ENCODE measurements around the gene CXCL16. TPM values are rescaled to one million over a fixed set of nuclear protein-coding genes. Genes with fewer than 3 reads are reported as not detected.

The CXCL16 gene
- total and polyA plus RNA-seq, 2 of the 13 experiments (the other 11 are each of a cell fraction or from before 2014, with no cell fraction given): 9.4 to 101 TPM

GRCh38 chr17:4788807-4789700, 49.3 kb upstream of the CXCL16 start, which contains the start of gene GLTPD2 (continued):
- TF ChIP-seq, protein P1, sequence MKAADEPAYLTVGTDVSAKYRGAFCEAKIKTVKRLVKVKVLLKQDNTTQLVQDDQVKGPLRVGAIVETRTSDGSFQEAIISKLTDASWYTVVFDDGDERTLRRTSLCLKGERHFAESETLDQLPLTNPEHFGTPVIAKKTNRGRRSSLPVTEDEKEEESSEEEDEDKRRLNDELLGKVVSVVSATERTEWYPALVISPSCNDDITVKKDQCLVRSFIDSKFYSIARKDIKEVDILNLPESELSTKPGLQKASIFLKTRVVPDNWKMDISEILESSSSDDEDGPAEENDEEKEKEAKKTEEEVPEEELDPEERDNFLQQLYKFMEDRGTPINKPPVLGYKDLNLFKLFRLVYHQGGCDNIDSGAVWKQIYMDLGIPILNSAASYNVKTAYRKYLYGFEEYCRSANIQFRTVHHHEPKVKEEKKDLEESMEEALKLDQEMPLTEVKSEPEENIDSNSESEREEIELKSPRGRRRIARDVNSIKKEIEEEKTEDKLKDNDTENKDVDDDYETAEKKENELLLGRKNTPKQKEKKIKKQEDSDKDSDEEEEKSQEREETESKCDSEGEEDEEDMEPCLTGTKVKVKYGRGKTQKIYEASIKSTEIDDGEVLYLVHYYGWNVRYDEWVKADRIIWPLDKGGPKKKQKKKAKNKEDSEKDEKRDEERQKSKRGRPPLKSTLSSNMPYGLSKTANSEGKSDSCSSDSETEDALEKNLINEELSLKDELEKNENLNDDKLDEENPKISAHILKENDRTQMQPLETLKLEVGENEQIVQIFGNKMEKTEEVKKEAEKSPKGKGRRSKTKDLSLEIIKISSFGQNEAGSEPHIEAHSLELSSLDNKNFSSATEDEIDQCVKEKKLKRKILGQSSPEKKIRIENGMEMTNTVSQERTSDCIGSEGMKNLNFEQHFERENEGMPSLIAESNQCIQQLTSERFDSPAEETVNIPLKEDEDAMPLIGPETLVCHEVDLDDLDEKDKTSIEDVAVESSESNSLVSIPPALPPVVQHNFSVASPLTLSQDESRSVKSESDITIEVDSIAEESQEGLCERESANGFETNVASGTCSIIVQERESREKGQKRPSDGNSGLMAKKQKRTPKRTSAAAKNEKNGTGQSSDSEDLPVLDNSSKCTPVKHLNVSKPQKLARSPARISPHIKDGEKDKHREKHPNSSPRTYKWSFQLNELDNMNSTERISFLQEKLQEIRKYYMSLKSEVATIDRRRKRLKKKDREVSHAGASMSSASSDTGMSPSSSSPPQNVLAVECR (CRISPR knock-in tag; IDR thresholded peaks at IDR 0.05; ENCODE audit: borderline replicate concordance): no peak; the same call in 1 of the 2 replicates
- TF ChIP-seq ZNF12 (CRISPR knock-in tag; IDR thresholded peaks at IDR 0.05): no peak; the same call in 1 of the 2 replicates
- peak; percentile 68 for TF ChIP-seq YY1 (IDR thresholded peaks at IDR 0.05; ENCODE audit: insufficient read depth, insufficient replicate concordance, low read depth, low read length)
- TF ChIP-seq NFE2L2 (IDR thresholded peaks at IDR 0.05; ENCODE audit: low read length): no peak
- TF ChIP-seq ZNF331 (CRISPR knock-in tag; IDR thresholded peaks at IDR 0.05): 0 out of 2 replicates have a peak, but pooled peaks have one; percentile 48
- no peak for TF ChIP-seq SMARCC2 (IDR thresholded peaks at IDR 0.05)
- TF ChIP-seq JDP2 (CRISPR knock-in tag; IDR thresholded peaks at IDR 0.05; ENCODE audit: borderline replicate concordance): no peak
- TF ChIP-seq MIER3 (CRISPR knock-in tag; IDR thresholded peaks at IDR 0.05; ENCODE audit: borderline replicate concordance): 0 out of 2 replicates have a peak, but pooled peaks have one; percentile 35
- no peak for TF ChIP-seq ZNF33B (CRISPR knock-in tag; IDR thresholded peaks at IDR 0.05)
- TF ChIP-seq, protein P2, sequence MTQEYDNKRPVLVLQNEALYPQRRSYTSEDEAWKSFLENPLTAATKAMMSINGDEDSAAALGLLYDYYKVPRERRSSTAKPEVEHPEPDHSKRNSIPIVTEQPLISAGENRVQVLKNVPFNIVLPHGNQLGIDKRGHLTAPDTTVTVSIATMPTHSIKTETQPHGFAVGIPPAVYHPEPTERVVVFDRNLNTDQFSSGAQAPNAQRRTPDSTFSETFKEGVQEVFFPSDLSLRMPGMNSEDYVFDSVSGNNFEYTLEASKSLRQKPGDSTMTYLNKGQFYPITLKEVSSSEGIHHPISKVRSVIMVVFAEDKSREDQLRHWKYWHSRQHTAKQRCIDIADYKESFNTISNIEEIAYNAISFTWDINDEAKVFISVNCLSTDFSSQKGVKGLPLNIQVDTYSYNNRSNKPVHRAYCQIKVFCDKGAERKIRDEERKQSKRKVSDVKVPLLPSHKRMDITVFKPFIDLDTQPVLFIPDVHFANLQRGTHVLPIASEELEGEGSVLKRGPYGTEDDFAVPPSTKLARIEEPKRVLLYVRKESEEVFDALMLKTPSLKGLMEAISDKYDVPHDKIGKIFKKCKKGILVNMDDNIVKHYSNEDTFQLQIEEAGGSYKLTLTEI (CRISPR knock-in tag; conservative IDR thresholded peaks at IDR 0.05): no peak
- TF ChIP-seq ZNF557 (CRISPR knock-in tag; IDR thresholded peaks at IDR 0.05): peak; percentile 45; the same call in 1 of the 2 replicates
- TF ChIP-seq NR2F6 (IDR thresholded peaks at IDR 0.05): peak; percentile 85
- TF ChIP-seq NR2F6 (CRISPR knock-in tag; IDR thresholded peaks at IDR 0.05): peak; percentile 82
- TF ChIP-seq ZSCAN21 (CRISPR knock-in tag; IDR thresholded peaks at IDR 0.05; ENCODE audit: borderline replicate concordance): no peak
- TF ChIP-seq CC2D1A (CRISPR knock-in tag; IDR thresholded peaks at IDR 0.05): no peak
- TF ChIP-seq ZNF75D (CRISPR knock-in tag; IDR thresholded peaks at IDR 0.05; ENCODE audit: borderline replicate concordance): no peak; the same call in 1 of the 2 replicates
- TF ChIP-seq NFE2 (CRISPR knock-in tag; IDR thresholded peaks at IDR 0.05): no peak
- TF ChIP-seq HNF1B (CRISPR knock-in tag; IDR thresholded peaks at IDR 0.05): peak; percentile 99
- TF ChIP-seq ZNF121 (CRISPR knock-in tag; IDR thresholded peaks at IDR 0.05): no peak

All from HepG2 (cell line).